Endothelial cell of hepatic sinusoid (primary cell): Measurements from ENCODE around the gene KIF26B.
"Not testable (repeated sequence)": the region's sequence is repeated elsewhere in the genome, so short reads cannot be mapped to it uniquely, and the experiment has no call there.

Experiments
- in situ Hi-C: cut with HindIII; loops from 2 replicates; pipeline ENCODE4 v1.10.0; 2017; ENCODE audit warnings: low sequenced_read_pairs

KIF26B gene

DNA sequence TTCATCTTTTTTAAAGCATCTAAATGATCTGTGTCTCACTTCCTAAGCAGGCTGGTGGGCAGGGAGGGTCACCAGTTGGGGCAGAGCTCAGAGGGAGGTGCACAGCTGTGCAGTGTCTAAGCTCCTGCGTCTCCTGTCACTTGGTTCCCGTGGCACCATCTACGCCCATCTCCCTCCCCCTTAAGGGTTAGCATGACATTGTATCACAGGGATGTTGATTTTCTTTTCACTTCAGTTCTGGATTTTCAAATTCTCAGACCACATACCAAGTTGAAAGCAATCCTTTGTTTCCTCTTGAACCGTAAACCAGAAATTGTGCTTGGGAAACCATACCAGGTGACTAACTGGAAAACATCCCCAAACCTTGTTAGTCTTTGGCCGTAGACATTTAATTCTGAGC is 187.0 kb downstream of the KIF26B start:
- in situ Hi-C loops: no loop called here

DNA sequence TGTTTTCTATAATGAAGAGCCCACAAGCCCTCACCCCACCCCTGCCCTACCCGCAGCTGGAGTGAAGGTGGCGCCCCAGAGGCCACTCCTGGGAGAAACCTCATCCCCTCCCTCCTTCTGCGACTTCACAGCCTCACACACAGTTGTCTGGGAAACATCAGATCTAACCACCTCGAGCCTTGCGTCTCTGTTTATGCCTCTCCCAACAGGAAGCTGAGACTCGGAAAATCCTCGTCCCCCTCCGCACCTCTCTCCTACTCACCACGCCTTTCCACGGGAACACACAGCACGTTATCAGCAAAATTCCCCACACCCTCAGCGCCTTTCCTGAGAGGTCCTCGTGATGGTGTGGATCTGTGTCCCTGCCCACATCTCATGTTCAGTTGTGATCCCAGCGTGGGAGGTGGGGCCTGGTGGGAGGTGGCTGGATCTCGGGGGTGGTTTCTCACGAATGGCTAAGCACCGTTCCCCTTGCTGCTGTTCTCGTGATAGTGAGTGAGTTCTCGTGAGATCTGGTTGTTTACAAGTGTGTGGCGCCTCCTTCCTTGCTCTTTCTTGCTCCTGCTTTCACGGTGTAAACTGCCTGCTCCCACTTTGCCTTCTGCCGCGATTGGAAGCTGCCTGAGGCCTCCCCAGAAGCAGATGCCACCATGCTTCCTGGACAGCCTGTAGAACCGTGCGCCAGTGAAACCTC is 190.6 kb downstream of the KIF26B start:
- in situ Hi-C loops: no loop called here

DNA sequence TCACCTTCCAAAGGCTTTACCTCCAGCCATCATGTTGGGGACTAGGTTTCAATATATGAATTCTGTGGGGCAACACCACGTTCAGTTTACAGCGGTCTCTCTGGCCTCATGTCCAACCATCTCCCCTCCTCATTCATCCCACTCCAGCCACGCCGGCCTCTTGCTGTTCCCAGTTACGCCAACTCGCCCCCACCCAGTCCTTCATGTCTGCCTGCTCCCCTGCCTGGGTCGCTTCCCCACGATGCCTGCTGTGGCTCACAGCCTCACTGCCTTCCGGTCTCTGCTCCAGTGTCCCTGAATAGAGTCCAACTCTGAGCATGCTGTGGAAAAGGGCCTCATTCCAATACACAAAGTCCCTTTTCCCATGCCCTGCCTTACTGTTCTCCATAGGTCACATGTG is 193.8 kb downstream of the KIF26B start:
- in situ Hi-C loops: no loop called here

DNA sequence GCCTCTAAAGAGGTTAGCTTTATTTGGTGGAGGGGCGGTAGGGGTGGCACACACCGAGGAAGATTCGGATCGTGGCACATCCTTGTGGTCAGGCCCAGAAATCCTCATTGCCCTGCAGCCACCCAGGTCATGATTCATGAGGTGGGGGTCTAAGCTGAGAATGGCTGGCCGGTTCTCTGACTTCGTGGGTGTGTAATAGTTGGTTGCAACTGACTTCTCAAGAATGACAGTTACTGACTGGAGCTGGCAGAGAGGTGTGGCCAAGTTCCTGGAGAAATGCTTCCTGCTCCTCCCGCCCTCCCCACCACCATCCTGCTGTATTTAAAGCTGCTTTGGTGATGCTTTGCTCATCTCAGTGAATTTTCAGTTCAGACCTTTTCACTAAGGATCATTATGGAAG is 198.6 kb downstream of the KIF26B start:
- in situ Hi-C loops: no loop called here

DNA sequence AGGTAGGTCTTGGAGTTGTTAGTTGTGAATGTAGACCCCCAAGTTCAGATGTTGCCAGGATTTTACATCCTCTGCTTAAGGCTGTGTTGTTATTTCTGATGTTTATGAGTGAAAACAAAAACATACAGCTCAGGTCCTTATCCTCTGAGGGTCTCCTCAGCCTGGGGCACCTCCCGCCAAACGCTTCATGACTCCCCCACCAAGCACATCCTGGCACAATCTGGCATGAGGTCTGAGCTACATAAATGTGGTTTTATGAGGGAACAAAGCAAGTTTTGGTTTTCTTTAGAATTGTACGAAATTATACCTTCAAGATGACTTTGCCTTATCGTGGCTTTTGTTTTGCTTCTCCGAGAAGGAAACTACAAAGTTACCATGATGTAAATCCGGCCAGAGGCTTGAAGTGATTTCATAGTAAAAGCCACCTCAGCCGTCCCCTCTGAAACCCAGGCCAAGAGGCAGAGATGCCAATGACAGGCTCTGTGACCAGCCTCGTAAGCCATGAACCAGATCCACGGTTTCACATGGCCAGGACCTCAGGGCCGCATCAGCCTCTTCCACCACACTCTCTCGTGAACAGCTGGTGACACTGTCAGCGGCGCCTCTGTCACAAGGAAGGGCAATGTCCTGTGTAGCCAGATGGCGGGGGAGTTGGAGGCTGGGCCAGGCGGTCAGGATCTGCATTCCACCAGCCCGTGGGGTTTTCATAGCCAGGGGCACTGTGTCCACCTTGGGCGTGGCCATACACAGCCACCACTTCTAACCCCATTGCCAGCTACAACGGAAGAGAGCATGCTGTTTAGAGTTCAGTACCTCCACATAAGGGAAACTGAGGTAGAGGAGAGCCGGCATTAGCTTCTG is 199.4 kb downstream of the KIF26B start:
- in situ Hi-C loops: no loop called here

DNA sequence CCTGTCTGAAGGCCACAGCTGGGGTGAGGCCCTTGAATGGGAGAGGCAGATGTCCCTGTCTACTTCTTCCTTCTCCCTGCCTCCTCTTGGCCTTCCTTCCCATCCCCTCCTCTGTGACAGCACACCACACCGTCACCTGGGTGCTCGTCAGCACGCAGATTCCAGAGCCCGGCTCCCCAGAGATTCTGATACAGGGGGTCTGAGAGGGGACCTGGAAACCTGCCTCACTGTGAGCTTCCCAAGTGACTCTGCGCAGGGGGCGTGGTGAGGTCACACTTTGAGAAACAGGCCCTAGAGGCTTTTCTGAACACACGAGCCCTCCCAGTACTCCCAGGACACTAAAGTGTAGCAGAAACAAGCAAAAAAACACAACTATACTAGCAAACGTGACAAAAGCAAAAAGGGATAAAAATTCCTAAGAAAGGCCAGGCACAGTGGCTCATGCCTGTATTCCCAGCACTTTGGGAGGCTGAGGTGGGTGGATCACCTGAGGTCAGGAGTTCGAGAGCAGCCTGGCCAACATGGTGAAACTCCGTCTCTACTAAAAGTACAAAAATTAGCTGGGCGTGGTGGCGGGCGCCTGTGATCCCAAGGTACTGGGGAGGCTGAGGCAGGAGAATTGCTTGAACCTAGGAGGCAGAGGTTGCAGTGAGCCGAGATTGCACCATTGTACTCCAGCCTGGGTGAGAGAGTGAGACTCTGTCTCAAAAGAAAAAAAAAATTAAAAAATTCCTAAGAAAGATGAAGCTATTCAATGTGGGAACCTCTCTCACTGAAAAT is 201.3 kb downstream of the KIF26B start:
- in situ Hi-C loops: not testable (repeated sequence)

DNA sequence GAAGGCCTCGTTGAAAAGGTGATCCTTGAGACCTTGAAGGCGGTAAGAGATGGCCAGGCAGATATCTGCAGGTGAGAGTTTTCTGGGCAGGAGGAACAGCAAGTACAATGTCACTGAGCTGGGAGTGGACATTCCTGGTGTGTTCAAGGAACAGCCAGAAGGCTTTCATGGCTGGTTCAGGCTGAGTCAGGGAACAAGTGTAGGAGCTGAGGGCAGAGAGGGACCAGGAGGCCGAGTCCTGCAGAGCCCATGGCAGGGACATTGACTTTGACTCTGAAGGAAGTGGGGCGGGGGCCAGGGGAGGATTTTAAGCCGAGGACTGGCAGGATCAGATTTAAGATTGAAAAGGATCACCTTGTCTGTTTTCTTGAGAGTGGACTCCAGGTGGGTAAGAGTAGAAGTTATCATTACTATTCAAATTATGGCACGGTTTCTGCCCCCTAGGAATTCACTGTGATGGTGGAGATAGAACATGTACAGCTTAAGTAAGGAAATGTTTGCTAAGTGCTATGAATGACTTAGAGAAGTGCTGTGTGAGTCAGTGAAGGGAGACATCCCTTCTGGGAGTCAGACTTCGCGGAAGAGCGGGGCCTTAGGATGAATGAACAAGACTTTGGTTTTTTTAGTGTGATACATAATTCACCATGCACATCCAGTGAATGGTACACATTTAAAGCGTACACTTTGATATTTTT is 202.3 kb downstream of the KIF26B start:
- in situ Hi-C loops: no loop called here

DNA sequence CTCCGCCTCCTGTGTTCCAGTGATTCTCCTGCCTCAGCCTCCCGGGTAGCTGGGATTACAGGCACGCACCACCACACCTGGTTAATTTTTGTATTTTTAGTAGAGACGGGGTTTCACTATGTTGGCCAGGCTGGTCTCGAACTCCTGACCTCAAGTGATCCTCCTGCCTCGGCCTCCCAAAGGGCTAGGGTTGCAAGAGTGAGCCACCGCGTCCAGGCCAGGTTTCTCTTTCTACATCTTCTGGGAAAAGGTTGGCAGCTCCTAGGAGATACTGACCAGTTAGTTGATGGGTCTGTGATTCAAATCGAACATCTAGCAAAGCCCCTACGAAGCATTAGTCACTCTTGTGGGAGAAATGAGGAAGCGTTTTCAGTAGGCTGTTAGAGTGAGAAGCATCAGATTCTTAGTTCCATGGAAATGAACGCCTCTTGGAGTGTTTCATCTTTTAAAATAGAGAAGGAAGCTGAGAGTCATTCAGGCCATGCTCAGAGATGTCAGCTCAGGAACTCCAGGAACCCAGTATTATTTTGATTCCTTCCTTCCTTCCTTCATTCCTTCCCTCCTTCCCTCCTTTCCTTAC is 204.4 kb downstream of the KIF26B start:
- in situ Hi-C loops: not testable (repeated sequence)

DNA sequence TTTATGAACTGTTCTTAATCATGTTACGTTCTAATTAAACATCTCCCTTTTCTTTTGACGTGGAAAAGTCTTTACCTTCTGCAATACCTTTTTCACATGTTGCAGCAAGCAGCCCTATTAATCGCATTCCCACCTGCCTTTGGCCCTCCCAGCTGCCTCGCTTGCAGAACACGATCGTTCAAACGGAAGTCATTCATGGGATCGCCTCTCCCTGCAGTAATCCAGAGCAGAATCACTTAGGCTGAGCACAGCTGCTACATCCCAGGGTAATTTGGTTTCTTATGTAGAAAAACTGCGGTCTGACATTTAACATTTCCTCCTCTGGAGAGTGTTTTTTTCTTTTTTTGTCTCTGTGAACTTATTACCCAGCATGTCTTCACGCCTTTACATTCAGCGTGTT is 206.3 kb downstream of the KIF26B start:
- in situ Hi-C loops: no loop called here

DNA sequence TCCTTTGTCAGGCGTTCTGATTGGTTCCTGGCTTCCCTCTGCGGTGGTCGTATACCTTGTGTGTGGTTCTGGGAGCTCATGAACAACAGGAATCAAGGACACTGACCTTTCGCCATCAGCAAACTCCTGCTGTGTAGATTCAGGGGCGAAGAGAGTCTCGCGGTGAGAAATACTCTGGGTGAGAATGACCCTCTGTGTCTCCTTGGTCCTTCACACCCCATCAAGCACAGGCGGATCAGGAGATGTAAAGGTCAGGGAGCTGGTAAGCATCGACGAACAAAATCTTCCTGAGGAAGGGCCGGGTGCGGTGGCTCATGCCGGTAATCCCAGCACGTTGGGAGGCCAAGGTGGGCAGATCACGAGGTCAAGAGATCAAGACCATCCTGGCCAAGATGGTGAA is 207.2 kb downstream of the KIF26B start:
- in situ Hi-C loops: no loop called here

DNA sequence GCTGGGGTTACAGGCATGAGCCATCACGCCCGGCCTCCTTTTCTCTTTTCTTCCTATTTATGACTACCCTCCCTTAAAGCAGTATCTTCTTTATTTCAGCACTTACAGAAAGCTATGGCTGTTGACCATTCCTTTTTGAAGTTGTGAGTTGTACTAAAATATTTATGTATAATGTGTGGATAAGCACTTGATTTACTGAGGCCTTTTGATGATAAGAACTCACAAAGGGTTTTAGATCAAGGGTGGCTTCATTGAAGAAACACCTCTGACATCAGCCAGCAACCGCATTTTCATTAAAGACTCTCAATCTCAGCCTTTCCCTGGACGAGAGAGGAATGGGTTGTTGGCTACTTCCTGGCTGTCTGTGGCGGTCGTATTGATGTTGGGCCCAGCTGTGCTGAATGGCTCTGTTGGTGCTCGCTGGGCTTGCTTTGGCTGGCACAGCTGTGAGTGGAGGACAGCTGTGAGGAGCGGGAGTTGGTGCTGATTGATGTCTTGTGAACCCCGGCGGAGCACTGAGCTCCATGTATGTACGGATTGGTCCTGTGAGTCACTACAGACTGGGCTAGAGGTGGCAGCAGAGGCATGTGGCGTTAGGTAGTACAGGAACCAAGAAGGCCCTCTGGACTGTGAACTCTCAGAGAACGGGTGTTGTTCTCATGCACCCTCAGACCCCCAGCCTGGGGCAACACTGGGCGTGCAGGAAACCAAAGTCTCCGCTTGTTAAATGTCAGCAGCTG is 208.8 kb downstream of the KIF26B start:
- in situ Hi-C loops: no loop called here

DNA sequence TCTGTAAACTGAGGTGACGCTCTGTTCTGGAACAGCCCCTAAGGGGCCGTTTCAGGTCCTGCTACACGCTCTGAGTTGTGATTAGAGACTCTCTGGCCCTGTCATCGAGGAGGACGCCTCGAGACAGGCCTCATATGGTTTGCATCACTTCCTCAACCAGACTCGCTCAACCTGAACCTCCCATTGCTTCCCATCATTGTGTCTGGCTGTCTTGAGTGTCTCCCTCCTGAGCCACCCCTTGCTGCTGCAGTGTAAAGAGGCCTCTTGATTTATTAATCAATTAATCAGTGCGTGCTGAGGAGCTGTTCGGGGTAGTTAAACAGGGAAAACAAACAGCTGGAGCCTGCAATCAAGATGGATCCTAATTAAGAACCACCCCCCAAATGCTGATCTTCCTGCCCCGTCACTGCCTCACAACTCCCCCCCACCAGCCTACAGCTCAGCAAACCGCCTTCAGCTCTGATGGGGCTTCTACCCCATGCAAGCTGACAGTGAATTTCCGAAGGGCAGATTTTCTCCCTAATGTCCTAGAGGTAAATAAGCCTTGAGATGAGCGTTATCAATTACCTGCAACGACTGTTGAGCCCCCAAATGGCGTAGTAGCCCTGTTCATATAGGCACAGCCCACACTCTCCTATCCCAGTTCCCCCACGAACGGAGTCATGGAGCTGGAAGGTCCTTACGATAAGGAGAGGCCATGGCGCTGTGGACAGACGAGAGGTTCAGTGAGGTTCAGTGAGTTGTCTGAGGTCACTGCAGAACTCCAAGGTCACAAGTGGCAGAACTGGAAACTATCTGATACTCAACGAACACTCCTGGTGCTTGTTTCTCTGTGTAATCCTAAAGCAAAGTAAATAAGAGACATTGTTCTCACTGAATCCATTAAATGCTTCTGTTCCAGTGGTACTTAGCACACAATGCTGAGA is 210.6 kb downstream of the KIF26B start:
- in situ Hi-C loops: no loop called here

DNA sequence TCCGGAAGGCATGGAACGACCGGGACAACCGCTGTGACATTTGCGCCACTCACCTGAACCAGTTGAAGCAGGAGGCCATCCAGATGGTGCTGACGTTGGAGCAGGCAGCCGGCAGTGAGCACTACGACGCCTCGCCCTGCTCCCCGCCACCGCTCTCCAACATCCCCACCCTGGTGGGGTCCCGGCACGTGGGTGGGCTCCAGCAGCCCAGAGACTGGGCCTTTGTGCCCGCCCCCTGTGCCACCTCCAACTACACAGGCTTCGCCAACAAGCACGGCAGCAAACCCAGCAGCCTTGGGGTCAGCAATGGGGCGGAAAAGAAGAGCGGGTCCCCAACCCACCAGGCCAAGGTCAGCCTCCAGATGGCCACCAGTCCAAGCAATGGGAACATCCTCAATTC is 212.1 kb downstream of the KIF26B start:
- in situ Hi-C loops: no loop called here

DNA sequence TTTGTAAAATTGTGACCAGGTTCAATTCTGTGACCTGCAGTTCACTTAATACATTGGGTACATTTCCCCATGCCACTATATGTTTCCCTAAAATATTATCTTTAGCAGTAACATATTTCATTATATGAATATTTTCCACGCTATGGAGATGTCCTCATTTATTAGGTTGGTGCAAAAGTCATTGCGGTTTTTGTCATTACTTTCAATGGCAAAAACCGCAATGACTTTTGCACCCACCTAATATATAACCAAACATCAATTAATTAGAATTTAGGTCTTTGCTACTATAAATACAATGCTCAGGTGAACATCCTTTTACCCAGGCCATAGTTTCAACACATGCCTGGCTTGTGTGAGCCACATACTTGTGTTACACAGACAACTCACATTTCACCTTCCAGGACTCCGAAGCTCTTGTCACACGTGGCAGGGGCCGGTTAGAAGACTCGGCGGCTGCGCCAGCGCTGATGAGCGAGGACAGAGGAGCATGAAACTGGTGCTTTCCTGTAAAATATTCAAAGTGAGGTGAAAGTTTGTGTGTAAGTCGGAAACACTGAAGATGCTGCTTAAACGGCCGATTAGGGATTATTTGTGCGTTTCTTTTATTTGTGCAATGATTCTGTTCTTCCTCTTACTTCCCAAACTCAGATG is 215.5 kb downstream of the KIF26B start:
- in situ Hi-C loops: no loop called here

DNA sequence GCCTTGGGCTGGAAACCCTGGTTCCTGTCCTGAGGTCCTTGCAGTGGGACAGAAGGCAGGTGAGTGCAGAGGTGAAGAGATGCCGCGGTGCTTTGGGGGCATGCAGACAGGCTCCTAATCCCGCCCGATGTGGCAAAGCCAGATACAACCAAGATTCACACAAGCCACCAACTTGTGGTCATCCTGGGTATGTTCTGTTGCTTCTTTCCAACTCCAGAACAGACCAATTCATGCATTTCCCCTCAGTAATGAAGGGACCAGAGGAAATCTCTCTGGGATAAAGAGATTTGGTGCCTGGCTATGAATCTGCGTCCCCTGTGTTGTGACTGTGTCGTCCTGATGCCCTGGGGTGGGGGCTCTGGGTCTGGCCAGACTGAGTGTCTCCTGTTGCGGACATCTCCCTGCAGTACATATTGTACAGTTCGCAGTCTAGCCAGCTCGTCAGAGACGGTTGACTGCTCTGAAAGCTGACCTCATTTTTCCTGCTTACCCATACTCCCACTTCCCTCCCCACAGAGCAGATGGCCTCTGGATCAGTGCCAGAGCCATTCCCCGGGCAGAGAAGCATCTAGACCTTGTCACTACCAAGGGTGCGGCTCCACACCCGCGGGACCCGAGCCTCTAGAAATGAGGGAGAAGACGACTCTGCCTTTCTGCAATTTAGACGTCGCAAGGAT is 216.3 kb downstream of the KIF26B start:
- in situ Hi-C loops: no loop called here

DNA sequence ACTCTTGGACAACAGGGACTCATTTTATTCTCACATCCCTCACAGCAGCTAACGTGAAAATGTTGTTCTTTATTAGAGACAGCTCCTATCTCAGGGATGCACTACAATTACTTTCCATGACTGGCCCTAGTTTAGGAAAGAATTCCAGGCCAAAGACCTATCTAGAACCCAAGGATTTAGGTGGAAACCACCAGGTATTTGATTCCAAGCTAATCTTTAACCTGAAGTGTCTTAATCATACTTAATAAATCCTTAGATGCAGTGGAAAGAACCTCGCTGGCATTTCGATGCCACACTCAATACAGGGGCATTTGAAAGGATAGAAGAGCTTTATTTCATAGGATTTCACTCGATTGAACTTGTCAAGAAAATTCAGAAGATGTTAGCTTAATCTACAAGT is 218.3 kb downstream of the KIF26B start:
- in situ Hi-C loops: no loop called here

DNA sequence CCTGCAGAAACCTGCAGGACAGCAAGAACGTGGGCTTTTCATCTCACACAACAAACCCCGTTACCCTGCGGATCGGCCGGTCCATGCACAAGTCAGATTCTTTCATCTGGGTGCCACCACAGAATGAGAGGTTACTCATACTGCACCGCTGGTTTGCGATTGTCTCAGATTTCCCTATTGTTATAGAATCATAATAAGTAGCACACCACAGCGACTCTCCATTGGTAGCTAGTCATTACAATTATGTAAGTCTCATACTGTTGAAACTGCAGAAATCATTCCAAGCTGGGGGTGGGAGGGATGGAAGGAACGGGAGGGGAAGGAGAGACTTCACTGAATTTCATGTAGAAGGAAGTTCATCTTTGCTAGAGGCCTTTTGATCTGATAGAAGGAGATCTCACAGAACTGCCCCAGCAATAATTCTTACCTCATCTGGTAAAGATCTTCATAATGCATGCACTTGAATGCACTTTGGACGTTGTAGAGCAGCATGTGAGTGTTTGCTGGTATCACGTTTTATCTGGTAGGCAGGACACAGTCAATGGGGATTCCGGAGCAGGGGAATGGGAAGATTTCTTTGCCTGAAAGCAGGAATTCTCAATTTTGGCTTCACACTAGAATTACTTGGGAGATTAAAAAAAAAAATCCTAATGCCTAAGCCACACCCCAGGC is 221.1 kb downstream of the KIF26B start:
- in situ Hi-C loops: no loop called here
